Parathyroid adenoma (tissue), 2 donors: ENCODE measurements around the gene B2M.
"Not testable (repeated sequence)": the region's sequence is repeated elsewhere in the genome, so short reads cannot be mapped to it uniquely, and the experiment has no call there.

ENCODE experiments used
- H2AFZ ChIP-seq: fragments of 300-600 bp; sonication (generic); one replicate; pipeline ENCODE4 v1.7.0; 2017; ENCODE audit warnings: antibody characterized with exemption, mild to moderate bottlenecking
- H3K27ac ChIP-seq: fragments of 300-600 bp; sonication (generic); one replicate; pipeline ENCODE4 v1.7.0; 2017
- H3K27me3 ChIP-seq: fragments of 300-600 bp; sonication (generic); one replicate; pipeline ENCODE4 v1.7.0; 2017; ENCODE audit warnings: low read length; ENCODE audit not compliant: control insufficient read depth, insufficient read depth
- H3K36me3 ChIP-seq: fragments of 300-600 bp; sonication (generic); one replicate; pipeline ENCODE4 v1.7.0; 2017; ENCODE audit warnings: low read length; ENCODE audit not compliant: control insufficient read depth, insufficient read depth
- H3K4me1 ChIP-seq: fragments of 300-600 bp; sonication (generic); one replicate; pipeline ENCODE4 v1.7.0; 2017; ENCODE audit warnings: control low read depth
- H3K4me2 ChIP-seq: fragments of 300-600 bp; sonication (generic); one replicate; pipeline ENCODE4 v1.7.0; 2017; ENCODE audit warnings: low read length
- H3K4me3 ChIP-seq: fragments of 300-600 bp; sonication (generic); one replicate; pipeline ENCODE4 v1.7.0; 2017; ENCODE audit warnings: low read depth, low read length
- H3K79me2 ChIP-seq: fragments of 300-600 bp; sonication (generic); one replicate; pipeline ENCODE4 v1.7.0; 2017; ENCODE audit warnings: control low read depth
- H3K9ac ChIP-seq: fragments of 300-600 bp; sonication (generic); one replicate; pipeline ENCODE4 v1.7.0; 2017; ENCODE audit warnings: mild to moderate bottlenecking
- H3K9me3 ChIP-seq: fragments of 300-600 bp; sonication (generic); one replicate; pipeline ENCODE4 v1.7.0; 2017; ENCODE audit warnings: low read length; ENCODE audit not compliant: control insufficient read depth
- TF ChIP-seq, protein P1 (sequence below): fragments of 300-600 bp; sonication (generic); IDR thresholded peaks from one replicate; pipeline ENCODE4 v1.7.0; 2017; ENCODE audit warnings: antibody characterized with exemption, mild to moderate bottlenecking
- donor health status: primary hyperparathyroidism.

B2M gene

DNA sequence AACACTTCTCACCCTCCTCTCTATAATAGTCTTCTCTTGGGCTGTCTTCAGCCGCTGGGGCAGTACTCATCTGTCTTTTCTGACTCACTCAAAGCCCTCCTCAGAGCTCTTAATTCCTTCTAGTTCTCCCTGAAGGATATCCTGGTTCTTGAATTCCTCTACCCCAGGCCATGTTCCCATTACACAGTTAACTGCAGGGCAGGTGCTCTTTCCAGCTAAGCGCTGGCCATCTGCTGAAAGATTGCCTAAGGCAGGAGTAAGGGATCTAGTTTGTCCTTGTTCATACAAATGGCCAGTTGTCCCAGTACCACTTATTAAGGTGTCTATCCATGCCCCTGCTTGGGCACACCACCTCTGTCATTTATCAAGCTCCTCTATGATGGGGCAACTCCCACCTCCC is 37.7 kb upstream of the B2M start:
- no peak overlapping the region for H3K4me2 ChIP-seq
- no peak overlapping the region for H3K9ac ChIP-seq
- no peak overlapping the region for H3K27ac ChIP-seq
- H3K36me3 ChIP-seq, result no peaks in the 10 kb centered on the region
- H3K9me3 ChIP-seq, result no peaks in the 10 kb centered on the region
- no peak overlapping the region for H3K4me3 ChIP-seq
- no peak overlapping the region for H2AFZ ChIP-seq
- no peaks in the 10 kb centered on the region for H3K79me2 ChIP-seq
- TF ChIP-seq, protein P1, sequence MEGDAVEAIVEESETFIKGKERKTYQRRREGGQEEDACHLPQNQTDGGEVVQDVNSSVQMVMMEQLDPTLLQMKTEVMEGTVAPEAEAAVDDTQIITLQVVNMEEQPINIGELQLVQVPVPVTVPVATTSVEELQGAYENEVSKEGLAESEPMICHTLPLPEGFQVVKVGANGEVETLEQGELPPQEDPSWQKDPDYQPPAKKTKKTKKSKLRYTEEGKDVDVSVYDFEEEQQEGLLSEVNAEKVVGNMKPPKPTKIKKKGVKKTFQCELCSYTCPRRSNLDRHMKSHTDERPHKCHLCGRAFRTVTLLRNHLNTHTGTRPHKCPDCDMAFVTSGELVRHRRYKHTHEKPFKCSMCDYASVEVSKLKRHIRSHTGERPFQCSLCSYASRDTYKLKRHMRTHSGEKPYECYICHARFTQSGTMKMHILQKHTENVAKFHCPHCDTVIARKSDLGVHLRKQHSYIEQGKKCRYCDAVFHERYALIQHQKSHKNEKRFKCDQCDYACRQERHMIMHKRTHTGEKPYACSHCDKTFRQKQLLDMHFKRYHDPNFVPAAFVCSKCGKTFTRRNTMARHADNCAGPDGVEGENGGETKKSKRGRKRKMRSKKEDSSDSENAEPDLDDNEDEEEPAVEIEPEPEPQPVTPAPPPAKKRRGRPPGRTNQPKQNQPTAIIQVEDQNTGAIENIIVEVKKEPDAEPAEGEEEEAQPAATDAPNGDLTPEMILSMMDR, result no peak
- H3K4me1 ChIP-seq, result no peaks in the 10 kb centered on the region
- no peaks in the 10 kb centered on the region for H3K27me3 ChIP-seq

DNA sequence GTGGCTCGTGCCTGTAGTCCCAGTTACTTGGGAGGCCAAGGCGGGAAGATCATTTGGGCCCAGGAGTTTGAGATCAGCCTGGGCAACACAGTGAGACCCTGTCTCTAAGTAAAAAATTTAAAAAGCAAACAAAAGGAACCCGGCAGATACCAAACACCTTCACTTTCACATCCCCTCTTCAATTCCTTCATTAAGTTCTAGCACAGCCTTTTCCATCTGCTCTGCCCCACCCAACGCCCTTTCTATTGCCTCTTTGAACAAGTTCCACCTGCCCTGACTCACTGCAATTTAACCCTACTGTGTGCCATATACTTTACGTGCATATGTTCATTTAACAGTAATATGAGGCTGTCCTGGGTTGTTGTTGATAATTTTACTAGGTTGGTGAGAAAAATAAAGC is 35.4 kb upstream of the B2M start:
- TF ChIP-seq, protein P1, result no peak
- Histone ChIP-seq H2AFZ (no peak overlapping the region), H3K27me3 (no peaks in the 10 kb centered on the region), H3K79me2 (no peaks in the 10 kb centered on the region), H3K9me3 (no peaks in the 10 kb centered on the region), H3K4me1 (no peaks in the 10 kb centered on the region), H3K4me3 (no peak overlapping the region), H3K27ac (no peak overlapping the region), H3K4me2 (no peak overlapping the region), H3K9ac (no peak overlapping the region), H3K36me3 (no peaks in the 10 kb centered on the region)

DNA sequence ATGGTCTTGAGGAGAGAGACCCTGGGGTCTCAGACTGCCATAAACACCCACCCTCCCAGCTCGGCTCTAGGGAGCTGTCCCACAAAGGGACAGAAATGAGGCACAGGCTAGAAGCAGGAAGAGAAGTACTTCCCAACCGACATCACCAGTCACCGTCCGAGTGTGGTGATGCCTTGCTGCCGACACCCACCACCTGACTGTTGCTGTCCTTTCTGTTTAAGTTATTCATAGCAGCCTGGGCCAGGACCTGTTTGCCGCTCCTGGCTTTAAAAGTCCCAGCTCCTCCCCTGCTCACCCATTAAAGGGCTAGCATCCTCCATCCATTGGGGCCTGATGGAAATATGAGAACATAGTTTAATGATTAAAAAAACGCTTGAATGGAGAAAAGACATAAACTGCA is 34.6 kb upstream of the B2M start:
- no peaks in the 10 kb centered on the region for H3K4me1 ChIP-seq
- no peaks in the 10 kb centered on the region for H3K27me3 ChIP-seq
- TF ChIP-seq, protein P1, result no peak
- no peak overlapping the region for H3K9ac ChIP-seq
- H3K79me2 ChIP-seq, result no peaks in the 10 kb centered on the region
- H2AFZ ChIP-seq, result no peak overlapping the region
- H3K36me3 ChIP-seq, result no peaks in the 10 kb centered on the region
- H3K27ac ChIP-seq, result no peak overlapping the region
- no peaks in the 10 kb centered on the region for H3K9me3 ChIP-seq
- H3K4me2 ChIP-seq, result no peak overlapping the region
- H3K4me3 ChIP-seq, result no peak overlapping the region

DNA sequence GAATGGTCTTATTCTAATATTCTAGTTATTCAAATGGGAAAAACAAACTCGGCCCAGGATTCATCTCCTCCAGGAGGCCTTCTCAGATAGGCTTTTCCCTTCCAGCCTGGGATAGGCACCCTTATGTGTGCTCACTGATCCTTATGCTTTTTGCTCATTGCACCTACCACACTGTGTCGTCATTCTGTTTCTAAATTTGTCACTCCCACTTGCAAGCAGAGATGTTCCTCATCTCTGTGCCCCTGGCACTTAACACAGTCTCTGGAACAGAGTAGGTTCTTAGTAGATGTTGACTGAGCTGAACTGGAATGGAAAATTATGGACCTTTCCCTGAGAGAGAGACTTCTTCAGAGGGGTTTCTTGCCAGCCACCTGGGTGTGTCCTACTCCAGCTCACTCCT is 29.1 kb upstream of the B2M start:
- Histone ChIP-seq H3K4me1 (peaks cover 4% of the 10 kb centered on the region), H3K4me2 (no peak overlapping the region), H3K27me3 (no peaks in the 10 kb centered on the region), H3K36me3 (no peaks in the 10 kb centered on the region), H3K27ac (no peak overlapping the region), H3K9me3 (no peaks in the 10 kb centered on the region), H3K9ac (no peak overlapping the region), H2AFZ (no peak overlapping the region), H3K4me3 (no peak overlapping the region), H3K79me2 (no peaks in the 10 kb centered on the region)
- TF ChIP-seq, protein P1, result no peak

DNA sequence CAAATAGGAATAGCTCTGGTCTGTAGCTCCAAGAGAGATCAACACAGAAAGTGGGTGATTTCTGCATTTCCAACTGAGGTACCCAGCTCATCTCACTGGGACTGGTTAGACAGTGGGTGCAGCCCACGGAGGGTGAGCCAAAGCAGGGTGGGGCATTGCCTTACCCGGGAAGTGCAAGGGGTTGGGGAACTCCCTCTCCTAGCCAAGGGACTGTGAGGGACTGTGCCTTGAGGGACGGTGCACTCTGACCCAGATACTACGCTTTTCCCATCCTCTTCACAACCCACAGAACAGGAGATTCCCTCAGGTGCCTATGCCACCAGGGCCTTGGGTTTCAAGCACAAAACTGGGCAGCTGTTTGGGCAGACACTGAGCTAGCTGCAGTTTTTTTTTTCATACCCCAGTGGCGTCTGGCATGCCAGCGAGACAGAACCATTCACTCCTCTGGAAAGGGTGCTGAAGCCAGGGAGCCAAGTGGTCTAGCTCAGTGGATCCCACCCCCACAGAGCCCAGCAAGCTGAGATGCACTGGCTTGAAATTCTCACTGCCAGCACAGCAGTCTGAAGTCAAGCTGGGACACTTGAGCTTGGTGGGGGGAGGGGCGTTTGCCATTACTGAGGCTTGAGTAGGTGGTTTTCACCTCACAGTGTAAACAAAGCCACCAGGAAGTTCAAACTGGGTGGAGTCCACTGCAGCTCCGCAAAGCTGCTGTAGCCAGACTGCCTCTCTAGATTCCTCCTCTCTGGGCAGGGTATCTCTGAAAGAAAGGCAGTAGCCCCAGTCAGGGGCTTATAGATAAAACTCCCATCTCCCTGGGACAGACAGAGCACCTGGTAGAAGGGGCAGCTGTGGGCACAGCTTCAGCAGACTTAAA is 28.3 kb upstream of the B2M start:
- H3K4me2 ChIP-seq, H3K27ac ChIP-seq, H3K79me2 ChIP-seq, H3K27me3 ChIP-seq, H3K36me3 ChIP-seq, H3K4me3 ChIP-seq, H3K4me1 ChIP-seq, H3K9me3 ChIP-seq, H3K9ac ChIP-seq: not testable (repeated sequence)
- H2AFZ ChIP-seq, result peak overlapping the region; percentile 70

DNA sequence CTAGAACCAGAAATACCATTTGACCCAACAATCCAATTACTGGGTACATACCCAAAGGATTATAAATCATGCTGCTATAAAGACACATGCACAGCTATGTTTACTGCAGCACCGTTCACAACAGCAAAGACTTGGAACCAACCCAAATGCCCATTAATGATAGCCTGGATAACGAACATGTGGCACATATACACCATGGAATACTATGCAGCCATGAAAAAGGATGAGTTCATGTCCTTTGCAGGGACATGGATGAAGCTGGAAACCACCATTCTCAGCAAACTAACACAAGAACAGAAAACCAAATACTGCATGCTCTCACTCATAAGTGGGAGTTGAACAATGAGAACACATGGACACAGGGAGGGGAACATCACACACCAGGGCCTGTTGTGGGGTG is 22.0 kb upstream of the B2M start:
- not testable (repeated sequence) for H3K4me3 ChIP-seq, H3K79me2 ChIP-seq, H2AFZ ChIP-seq, H3K9ac ChIP-seq, H3K27ac ChIP-seq, H3K36me3 ChIP-seq, H3K27me3 ChIP-seq, H3K4me1 ChIP-seq, H3K9me3 ChIP-seq, H3K4me2 ChIP-seq

DNA sequence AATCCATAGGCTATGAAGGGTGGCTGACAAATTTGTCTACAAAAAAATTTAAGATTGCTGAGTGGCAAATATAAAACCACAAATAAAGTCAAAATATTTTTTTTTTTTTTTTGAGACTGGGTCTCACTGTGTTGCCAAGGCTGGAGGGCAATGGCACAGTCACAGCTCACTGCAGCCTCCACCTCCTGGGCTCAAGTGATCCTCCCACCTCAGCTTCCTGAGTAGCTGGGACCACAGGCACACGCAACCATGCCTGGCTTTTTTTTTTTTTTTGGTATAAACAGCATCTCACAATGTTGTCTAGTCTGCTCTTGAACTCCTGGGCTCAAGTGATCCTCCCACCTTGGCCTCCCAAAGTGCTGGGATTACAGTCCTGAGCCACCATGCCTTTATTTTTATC is 21.1 kb upstream of the B2M start:
- not testable (repeated sequence) for H3K4me2 ChIP-seq, H3K9me3 ChIP-seq, H3K4me3 ChIP-seq, H3K79me2 ChIP-seq, H3K9ac ChIP-seq, H3K36me3 ChIP-seq, H3K27ac ChIP-seq, H3K27me3 ChIP-seq, H3K4me1 ChIP-seq, H2AFZ ChIP-seq
